ENCODE results near the gene ZBTB7B.

Gene ZBTB7B

GRCh38 chr1:155004352-155005075, 1.9 kb downstream of the ZBTB7B start:
- no peak for DNase-seq (ENCODE audit: low read depth in 2 of 2)
- H3K4me3 ChIP-seq (replicated peaks in 1 of 2; ENCODE audit: low read depth in 2 of 2, low read length in 2 of 2) = peak overlapping the region; percentile 85 to 88
- TF ChIP-seq CTCF (IDR thresholded peaks at IDR 0.05; ENCODE audit: low read depth, low read length) = no peak

- TF ChIP-seq CTCF (IDR thresholded peaks at IDR 0.05; ENCODE audit: low read depth, low read length) = no peak
- DNase-seq (ENCODE audit: low read depth in 2 of 2) = peak in 1 of 2 donors; percentile 47
- no peak overlapping the region for H3K4me3 ChIP-seq (replicated peaks in 1 of 2; ENCODE audit: low read depth in 2 of 2, low read length in 2 of 2)
Measured at GRCh38 chr1:155005076-155006011, 2.7 kb downstream of the ZBTB7B start.

- H3K4me3 ChIP-seq (replicated peaks in 1 of 2; ENCODE audit: low read depth in 2 of 2, low read length in 2 of 2) = no peak overlapping the region
- TF ChIP-seq CTCF (IDR thresholded peaks at IDR 0.05; ENCODE audit: low read depth, low read length) = no peak
- DNase-seq (ENCODE audit: low read depth in 2 of 2) = peak; percentile 39 to 51
Measured at GRCh38 chr1:155006601-155007101, 4.0 kb downstream of the ZBTB7B start.

GRCh38 chr1:155007251-155007828, 4.7 kb downstream of the ZBTB7B start:
- DNase-seq (ENCODE audit: low read depth in 2 of 2) = no peak
- no peak overlapping the region for H3K4me3 ChIP-seq (replicated peaks in 1 of 2; ENCODE audit: low read depth in 2 of 2, low read length in 2 of 2)
- TF ChIP-seq CTCF (IDR thresholded peaks at IDR 0.05; ENCODE audit: low read depth, low read length) = no peak

GRCh38 chr1:155008015-155008941, 5.7 kb downstream of the ZBTB7B start:
- TF ChIP-seq CTCF (IDR thresholded peaks at IDR 0.05; ENCODE audit: low read depth, low read length) = no peak
- no peak for DNase-seq (ENCODE audit: low read depth in 2 of 2)
- no peak overlapping the region for H3K4me3 ChIP-seq (replicated peaks in 1 of 2; ENCODE audit: low read depth in 2 of 2, low read length in 2 of 2)
